Measurements from ENCODE around the gene BUD31.

BUD31 gene

DNA sequence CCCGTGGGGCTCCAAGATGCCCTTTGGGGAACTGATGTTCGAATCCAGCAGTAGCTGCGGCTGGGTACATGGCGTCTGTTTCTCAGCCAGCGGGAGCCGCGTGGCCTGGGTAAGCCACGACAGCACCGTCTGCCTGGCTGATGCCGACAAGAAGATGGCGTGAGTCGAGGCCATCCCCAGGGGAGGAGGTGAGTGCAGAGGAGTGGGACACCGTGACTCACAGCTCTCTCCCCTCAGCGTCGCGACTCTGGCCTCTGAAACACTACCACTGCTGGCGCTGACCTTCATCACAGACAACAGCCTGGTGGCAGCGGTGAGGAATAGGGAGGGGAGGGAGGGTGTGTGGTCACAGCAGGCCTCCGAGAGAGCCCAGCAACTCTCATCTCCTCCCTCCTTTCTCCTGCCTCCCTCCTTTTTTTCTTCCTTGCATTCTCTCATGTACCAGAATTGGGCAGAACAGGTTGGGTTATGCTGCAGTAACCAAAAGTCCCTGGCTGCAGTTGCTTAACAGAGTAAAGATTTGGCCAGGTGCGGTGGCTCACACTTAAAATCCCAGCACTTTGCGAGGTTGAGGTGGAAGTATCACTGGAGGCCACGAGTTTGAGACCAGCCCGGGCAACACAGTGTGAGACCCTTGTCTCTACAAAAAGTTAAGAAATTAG, 17.7 kb upstream of the BUD31 start:
- H3K4me3 ChIP-seq (ENCODE audit: low read depth, low read length) = no peak overlapping the region
- TF ChIP-seq, protein P1, sequence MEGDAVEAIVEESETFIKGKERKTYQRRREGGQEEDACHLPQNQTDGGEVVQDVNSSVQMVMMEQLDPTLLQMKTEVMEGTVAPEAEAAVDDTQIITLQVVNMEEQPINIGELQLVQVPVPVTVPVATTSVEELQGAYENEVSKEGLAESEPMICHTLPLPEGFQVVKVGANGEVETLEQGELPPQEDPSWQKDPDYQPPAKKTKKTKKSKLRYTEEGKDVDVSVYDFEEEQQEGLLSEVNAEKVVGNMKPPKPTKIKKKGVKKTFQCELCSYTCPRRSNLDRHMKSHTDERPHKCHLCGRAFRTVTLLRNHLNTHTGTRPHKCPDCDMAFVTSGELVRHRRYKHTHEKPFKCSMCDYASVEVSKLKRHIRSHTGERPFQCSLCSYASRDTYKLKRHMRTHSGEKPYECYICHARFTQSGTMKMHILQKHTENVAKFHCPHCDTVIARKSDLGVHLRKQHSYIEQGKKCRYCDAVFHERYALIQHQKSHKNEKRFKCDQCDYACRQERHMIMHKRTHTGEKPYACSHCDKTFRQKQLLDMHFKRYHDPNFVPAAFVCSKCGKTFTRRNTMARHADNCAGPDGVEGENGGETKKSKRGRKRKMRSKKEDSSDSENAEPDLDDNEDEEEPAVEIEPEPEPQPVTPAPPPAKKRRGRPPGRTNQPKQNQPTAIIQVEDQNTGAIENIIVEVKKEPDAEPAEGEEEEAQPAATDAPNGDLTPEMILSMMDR (IDR thresholded peaks at IDR 0.05; ENCODE audit: low read depth, low read length) = no peak

DNA sequence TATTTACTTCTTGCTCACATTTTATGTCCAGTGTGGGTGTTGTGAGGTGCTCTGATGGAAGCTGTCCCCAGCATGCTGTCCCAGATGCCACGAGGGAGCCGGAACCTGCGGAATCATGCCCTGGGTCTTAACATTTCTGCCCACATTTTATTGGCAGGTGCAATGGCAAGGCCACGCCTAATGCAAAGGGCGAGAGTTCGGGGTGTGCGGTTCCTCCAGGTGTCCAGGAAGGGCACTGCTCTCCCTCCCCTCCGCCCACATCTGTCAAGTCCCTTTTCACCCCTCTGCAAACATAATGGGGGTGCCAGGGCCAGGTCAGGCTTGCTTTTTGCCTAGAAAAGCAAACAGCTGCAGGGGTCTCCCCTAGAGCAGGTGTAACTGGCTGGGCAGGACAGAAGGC, 16.7 kb upstream of the BUD31 start:
- no peak overlapping the region for H3K4me3 ChIP-seq (ENCODE audit: low read depth, low read length)
- TF ChIP-seq, protein P1 (IDR thresholded peaks at IDR 0.05; ENCODE audit: low read depth, low read length) = no peak

DNA sequence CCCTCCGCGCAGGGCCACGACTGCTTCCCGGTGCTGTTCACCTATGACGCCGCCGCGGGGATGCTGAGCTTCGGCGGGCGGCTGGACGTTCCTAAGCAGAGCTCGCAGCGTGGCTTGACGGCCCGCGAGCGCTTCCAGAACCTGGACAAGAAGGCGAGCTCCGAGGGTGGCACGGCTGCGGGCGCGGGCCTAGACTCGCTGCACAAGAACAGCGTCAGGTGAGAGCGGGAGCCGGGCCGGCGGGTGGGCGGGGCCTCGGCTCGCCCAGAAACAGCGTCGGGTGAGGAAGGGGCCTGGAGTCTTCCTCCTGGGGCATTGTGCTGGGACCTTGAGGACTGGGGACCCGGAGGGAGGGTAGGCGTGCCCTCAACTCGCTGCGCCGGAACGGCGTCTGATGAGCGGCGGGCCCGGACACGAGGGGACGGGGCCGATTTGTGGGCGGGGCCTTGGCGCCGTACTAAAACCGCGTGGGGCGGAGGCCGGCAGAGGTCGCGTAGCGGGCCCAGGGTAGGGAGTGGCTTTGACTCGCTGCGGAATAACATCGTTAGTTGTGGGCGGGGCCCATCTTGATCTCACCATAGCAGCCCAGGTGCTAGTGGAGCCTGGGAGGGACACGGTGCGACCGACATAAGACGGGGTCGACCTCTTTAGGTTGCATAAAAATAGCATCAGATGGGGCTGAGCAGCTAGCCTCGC, 16.0 kb upstream of the BUD31 start:
- no peak overlapping the region; the same call in 1 of the 2 replicates for H3K4me3 ChIP-seq (ENCODE audit: low read depth, low read length)
- TF ChIP-seq, protein P1 (IDR thresholded peaks at IDR 0.05; ENCODE audit: low read depth, low read length) = no peak

DNA sequence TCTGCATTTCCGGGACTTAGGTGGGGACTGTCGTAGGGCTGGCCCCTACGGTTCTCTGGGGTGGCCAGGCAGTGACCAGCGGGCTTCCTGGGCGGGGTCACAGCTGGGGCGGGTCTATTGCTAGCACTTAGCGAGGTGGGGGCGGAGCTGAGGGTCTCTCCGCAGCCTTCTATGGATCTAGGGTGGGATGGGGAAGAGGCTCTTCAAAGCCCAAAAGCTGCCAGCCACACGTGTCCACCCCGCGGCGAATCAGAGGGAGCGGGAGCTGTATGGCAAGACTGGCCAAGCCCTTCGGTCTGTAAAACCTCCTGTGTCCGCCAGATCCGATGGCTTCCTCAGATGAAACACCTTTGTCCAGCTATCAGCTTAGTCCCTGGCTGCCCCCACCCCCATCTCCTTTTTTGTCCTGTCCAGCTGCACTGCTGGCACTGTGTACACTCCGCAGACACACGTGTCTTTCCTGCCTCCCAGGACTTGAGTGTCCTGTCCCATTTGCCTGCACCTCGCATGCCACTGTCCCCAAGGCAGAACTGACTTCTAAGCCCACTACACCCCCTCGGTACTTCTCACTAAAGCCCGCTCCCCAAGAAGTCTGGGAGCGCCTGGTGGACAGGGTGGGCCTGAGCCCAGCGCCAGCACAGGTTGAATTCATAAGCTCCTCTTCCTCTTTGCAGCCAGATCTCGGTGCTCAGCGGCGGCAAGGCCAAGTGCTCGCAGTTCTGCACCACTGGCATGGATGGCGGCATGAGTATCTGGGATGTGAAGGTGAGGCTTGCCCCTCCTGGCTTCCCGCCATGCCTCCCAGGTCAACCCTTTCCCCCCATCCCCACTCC, 15.2 kb upstream of the BUD31 start:
- TF ChIP-seq, protein P1 (IDR thresholded peaks at IDR 0.05; ENCODE audit: low read depth, low read length) = no peak
- no peak overlapping the region for H3K4me3 ChIP-seq (ENCODE audit: low read depth, low read length)

DNA sequence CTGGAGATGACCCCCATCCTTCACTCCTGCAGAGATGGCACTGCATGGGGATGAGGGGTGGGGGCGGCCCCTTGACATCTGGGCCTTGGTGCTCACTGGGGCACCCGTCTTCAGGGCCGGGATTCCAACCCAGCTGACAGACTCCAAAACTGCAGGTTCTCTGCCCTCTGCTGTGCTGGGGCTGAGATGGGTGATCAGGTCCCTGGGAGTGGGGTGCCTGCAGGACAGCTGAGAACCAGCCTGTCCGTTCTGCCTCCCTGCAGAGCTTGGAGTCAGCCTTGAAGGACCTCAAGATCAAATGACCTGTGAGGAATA, 14.6 kb upstream of the BUD31 start:
- H3K4me3 ChIP-seq (ENCODE audit: low read depth, low read length) = no peak overlapping the region
- TF ChIP-seq, protein P1 (IDR thresholded peaks at IDR 0.05; ENCODE audit: low read depth, low read length) = no peak

DNA sequence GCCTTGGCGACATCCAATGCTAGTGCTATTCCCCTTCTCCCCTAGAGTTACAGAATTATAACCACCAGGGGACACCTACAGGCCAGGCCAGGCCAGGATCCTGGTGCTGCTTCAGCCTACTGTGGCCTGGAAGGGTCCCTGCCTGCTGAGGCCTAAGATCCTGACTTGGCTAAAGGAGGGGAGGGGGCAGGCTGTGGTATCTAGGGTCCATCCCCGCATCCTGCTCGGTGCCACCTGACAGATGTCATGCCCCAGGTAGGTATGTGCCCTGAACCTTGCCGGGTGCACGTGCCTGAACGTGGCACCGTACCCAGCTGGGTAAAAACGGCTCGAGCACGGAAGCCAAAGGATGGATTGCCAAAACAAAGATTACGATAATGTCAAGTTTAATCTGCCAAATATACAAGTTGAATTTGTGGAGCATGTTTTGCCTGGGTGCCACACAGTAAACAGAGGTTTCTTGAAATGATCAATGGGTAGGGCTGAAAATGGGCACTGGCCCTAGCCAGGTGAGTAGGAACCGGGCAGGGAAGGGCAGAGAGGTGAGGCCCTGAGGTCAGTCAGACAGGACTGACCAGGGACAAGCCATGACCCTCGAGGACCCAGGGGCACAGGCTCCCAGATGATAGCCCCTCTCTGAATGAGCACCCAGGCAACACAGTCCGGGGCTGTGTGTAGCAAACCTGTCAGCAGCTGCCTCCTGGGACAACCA, 13.0 kb upstream of the BUD31 start:
- H3K4me3 ChIP-seq (ENCODE audit: low read depth, low read length) = no peak overlapping the region
- TF ChIP-seq, protein P1 (IDR thresholded peaks at IDR 0.05; ENCODE audit: low read depth, low read length) = no peak

All from WI38 (cell line).